GM21360 (cell line): ENCODE data around the gene RERE.

Experiments used
- ATAC-seq: cut with Tn5 transposase; IDR thresholded peaks from one replicate; pipeline ENCODE4 v1.9.1; 2021; ENCODE audit warnings: mild to moderate bottlenecking, moderate library complexity; ENCODE audit not compliant: unreplicated experiment

RERE gene

DNA sequence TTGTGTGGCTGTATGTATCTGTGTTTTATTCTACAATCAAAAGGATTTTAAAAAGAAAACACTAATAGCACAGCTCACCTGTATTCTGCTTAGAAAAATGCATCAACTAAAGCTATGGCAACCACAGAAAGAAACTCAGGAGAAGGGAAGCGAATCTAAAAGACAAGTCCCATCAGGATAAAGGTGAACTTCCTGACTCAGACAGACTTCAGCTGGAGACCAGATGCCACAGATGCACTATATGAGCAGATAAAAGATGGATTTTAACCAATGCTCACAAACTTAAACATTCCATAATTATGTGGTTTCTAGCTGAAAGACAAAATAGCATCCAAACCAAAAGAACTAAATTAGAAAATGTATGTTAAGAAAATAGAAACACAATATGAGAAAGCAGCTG, 231.0 kb downstream of the RERE start:
- ATAC-seq: no peak

DNA sequence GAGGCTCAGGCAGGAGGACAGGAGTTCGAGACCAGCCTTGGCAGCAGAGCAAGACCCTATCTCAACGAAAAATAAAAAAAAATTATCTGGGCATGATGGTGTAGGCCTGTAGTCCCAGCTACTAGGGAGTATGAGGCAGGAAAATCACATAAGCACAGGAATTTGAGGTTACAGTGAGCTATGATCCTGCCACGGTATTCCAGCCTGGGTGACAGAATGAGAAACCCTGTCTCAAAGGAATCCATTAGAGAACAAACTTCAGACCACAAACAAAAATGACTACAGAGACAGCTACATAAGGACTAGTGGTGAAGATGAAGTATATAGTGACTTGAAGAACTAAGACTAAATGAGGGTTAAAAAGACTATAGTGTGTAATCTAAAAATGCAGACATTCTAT, 233.1 kb downstream of the RERE start:
- no peak for ATAC-seq

DNA sequence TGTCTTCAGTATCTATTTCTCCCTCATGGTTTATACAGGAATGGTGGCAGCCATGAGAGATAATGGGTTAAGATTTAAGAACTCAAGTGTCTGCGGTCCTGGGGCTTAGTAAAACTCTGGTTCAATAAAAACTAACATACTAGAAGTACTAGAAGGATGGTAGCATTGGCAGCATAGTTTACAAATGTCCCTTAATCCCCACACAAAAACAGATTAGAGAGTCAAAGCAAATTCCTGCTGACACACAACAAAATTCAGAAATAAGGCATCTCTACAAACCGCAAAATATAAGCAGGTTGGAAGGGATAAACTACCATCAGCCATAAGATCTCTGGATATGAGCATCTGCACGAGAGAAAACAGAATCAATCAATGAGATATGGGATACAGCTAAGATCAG, 234.4 kb downstream of the RERE start:
- ATAC-seq: no peak

DNA sequence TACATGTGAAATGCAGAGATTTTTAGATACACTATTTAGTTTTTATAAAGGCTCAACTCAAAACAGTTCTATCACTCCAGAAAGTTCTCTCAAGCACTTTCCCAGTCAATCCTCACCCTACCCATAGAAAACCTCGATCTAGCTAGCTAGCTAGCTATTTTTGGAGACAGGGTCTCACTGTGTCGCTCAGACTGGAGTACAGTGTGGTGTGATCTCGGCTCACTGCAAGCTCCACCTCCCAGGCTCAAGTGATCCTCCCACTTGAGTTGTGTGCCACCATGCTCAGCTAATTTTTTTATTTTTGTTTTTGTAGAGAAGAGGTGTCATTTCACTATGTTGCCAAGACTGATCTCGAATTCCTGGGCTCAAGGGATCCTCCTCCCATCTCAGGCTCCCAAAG, 236.9 kb downstream of the RERE start:
- ATAC-seq: no peak

DNA sequence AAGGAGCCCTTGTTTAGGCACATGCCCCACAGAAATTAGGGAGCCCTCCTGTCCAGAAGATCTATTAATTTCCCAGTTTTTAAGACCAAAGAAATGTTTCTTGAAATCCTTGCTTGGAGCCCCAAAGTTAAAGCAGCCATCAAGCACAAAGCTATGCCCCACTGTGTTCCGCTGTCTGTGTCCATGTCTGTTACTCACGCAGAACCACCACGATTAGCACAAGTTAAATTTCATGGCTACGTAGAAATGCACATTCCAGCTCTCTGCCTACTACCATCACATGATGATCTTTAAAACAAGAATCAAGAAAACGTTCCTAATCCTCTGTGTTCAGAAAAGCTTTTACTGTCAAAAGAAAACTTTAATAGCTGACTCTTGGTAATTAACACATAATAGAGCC, 238.5 kb downstream of the RERE start:
- ATAC-seq: no peak

DNA sequence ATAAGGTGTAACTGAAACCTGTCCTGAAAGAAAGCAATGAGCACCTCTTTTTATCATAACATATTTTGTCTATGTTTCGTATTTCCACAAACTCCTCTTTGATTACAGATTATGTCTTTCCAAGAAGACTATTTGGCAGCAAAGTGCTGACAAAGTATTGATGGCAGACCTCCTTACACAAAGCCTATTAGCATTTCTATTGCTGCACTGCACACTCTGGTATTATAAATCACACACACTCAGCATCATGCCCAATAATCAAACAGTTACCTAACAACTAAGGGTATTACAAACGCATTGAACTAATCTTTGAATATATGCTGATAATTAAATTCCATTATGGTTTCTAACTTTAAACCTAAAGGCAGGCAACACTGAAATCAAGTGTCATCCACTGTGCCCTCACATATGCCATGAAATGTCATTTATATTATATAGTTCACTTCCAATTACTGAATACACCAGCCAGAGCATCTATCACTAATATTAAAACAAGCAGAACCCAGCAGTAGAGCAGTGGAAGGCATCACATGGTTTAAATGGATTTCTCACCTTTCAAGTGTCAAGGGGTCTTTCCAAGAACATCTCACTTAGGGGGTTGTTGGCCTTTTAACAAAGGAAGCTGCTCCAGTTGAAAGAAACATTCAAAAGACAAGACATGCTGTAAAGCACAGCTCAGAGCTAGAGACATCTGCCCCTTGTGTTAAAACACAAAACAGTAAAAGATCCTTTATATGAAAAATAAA, 239.1 kb downstream of the RERE start:
- no peak for ATAC-seq

DNA sequence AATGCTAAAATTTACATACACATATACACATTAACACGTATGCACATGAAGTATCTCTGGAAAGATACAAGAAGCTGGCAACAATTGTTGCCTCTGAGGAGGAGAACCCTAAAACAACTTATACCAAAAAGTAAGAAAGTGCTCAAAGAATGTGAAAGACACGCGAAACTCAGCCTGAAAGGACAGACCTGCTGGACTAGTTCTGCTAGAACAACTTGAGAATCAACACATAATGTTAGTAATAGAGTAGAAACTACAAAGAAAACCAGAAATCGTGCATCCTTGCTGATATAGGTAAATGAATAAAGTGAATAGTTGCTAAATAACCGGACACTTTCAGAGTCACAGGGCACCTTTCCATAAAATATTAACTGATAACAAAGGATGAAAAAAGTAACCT, 242.5 kb downstream of the RERE start:
- ATAC-seq: no peak

DNA sequence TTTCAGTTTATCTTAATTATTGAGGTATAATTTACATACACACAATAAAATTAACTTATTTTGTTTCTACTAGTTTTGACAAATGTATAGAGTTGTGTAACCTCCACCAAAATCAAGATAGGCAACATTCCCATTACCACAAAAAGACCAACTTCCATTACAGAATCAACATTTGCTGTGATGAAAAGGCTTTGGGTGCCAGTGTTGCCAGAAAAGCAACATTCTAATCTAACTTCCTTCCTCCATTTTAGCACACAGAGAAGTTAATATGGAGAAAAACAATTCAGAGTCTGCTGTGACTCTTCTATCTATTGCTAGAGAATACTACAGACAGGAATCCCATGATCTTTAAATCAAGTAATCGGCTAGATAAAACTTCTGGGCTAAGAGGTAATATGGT, 245.3 kb downstream of the RERE start:
- ATAC-seq: no peak

DNA sequence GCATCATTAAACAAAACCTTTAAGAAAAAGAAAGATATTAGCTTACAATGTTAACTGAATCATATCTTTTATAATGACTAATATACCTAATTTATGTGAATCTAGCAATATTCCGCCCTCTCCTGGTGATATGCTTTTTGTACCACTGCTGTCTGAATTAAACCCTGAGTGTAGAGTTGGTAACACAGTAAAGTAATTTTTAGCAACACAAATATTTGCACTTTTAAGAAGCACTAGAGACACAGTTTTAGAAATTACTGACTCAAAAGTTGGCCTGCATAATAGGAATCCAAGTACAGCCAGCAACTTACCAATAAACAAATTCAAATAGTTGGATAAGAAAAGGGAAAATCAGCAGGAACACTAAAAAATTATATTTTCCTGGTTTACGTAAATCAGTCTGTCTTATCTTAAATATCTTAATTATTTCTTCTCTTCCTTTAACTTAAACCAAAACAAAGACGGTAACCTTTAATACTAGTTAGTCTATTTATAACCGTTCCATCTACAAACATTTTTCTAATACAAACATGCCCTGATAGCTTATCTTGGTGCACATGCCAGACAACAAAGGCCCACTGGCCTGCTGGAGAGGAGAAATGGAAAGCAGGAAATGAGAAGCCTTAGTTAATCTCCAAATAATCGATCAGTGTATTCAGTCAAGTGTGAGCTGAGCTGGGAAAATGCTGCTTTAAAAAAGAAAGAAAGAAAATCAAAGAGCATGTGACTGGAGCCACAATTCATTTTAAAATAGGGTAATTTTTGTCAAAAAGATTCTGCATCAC, 246.0 kb downstream of the RERE start:
- ATAC-seq: no peak

DNA sequence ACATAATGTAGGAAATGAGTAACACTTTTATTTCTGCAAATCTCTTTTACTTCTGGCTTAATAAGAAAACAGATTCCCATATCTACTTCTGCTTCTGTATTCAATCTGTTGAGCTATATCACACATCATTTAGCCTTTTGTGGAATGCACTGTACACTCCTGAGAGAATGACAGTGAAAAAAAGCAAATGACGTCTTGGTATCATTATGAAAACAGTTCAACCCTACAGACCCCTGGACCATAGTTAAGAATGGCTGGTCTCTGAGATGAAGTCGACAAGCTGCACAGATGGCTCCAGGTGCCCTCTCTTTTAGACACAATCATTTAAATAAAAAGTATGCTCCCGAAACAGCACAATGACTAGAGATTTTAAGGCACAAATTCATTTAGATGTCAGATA, 247.0 kb downstream of the RERE start:
- ATAC-seq: no peak

DNA sequence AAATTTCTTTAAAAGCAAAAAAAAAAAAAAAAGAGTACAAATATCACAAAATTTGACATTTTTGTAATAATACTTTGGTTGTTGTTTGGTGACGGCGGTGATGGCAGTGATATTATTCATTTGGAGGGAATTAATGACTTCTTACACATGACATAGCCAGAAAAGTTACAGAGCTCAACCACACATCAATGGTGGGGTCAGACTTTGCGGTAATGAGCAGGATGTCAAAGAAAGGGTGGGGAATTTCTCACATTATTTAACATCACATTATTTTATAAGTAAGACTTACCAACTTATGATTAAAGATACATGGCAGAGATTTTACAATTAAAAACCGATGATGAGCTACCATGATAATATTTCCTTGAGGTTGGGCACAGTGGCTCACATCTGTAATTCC, 248.2 kb downstream of the RERE start:
- ATAC-seq: no peak

DNA sequence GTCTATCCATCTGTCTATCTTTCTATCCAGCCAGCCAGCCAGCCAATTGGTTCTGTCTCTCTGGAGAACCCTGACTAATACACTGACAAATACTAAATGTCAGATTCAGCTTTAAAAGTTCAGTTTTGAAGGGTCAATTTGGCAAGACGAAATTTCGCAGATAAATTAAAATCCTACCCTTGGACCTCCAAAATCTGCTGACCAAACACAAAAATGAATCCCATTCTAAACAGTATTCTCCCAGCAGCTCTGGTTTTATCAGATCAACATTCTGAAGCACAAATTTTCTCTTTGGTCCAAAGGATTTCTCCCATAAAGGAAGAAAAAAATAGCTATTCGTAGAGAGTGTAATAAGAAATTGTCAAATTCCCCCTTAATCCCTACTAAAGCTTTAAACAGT, 248.6 kb downstream of the RERE start:
- ATAC-seq: no peak

DNA sequence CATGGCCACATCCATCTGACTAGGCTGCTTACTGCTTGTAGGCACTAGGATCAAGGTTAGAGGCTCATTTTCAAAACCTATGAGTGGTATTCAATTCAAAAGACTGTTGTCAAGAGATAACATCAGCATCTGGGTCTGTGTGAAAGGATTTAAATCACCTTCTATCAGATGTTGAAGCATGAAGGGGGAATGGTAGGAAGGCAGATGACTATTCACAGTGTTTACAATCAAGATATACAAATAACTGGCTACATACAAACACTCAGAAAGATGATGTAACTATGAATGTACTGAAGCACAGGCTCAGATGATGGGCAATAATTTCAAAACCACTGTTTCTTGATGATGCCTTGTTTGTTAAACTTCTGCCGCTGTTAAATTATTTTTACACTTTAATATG, 250.3 kb downstream of the RERE start:
- no peak for ATAC-seq

DNA sequence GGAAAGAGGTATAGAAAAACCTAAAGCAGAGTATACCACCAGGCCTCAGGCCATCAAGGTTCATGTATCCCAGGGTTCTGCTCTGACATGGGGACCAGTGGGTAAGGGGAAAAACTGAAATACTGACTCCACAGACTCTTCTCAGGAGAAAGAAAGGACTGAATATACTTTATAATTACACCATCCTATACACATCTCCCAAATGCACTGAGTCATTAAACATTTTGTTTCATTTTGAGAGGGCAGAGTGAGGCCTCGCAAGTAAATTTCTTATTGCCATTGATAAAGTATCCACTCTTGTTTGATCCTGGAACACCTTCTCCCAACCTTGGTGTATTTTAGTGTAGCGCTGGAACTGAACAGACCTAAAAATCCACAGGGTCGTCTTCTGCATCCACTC, 251.6 kb downstream of the RERE start:
- no peak for ATAC-seq

DNA sequence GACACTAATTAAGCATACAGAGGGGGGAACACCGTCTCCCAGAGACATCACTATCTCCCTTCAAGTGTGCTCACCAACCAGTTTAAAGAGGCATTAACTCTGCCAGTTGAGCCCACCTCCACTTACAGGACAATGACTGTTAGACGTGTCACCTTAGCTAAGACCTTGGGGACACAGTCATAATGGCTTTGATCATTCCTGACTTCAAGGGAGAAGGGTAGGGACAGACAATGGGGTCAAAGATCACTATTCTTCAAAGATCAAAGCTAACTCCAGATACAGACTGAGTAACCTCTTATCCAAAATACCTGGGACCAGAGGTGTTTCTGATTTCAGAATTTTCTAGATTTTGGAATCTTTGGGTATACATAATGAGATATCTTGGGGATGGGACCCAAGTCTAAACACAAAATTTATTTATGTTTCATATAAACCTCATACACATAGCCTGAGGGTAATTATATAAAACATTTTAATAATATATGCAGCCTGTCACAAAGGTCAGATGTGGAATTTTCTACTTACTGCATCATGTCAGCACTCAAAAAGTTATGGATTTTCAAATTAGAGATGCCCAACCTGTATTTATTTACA, 253.4 kb downstream of the RERE start:
- ATAC-seq: no peak

DNA sequence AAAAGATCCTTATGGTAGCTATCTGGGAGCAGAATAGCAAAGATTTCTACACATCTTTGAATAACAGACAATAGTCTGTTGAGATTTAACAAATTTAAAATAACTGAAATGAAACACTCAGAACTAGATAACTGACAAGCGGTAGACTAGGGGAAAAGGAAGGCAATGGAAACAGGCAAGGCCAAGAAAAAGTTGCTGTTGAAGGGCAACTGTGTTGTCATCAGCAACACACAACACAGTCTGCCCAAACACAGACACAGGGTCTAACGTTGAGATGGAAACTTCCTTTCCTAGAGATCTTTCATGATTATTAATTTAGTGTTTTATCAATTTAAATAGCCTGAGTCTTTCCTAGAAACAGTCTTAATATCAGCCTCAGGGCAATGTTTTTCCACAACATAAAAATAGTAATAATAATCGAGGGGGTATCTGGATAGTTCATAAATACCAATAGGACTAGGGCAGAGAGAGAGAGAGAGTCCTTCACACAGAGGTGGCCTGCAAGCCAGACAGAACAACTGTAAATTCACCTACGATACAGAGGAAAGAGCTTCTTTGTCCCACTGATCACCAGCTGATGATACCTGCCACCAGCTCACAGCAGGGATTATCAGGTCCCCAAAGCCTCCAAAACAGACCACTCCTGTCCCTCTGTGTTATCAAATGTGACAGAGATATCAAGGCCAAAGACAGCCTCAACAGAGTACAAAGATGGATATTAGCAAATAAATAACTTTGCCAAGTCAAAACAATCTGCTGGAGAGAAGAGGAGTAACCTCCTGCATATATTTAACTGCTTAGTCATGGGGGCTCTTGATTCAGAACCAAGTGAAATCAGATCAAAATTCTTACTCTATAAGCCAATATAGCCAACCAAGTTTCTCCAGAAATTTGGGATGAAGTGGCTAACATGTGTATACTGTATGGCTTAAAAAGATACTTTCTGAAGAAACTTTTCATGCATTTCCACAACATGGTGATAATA, 254.3 kb downstream of the RERE start:
- no peak for ATAC-seq

DNA sequence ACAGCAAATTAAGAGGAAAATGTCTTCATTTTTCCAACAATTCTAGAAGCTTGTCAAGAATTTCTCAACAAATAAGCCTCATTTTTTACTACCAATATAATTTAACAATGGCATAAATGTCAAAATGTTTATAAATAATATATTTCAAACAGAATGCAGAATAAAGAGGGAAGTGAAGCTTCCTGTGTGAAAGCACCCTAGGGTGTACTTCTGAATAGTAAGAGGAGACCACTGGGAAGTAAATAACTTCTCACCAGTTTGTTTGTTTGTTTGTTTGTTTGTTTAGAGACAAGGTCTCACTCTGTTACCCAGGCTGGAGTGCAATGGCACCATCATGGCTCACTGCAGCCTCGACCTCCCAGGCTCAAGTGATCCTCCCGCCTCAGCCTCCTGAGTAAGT, 255.2 kb downstream of the RERE start:
- ATAC-seq: no peak

DNA sequence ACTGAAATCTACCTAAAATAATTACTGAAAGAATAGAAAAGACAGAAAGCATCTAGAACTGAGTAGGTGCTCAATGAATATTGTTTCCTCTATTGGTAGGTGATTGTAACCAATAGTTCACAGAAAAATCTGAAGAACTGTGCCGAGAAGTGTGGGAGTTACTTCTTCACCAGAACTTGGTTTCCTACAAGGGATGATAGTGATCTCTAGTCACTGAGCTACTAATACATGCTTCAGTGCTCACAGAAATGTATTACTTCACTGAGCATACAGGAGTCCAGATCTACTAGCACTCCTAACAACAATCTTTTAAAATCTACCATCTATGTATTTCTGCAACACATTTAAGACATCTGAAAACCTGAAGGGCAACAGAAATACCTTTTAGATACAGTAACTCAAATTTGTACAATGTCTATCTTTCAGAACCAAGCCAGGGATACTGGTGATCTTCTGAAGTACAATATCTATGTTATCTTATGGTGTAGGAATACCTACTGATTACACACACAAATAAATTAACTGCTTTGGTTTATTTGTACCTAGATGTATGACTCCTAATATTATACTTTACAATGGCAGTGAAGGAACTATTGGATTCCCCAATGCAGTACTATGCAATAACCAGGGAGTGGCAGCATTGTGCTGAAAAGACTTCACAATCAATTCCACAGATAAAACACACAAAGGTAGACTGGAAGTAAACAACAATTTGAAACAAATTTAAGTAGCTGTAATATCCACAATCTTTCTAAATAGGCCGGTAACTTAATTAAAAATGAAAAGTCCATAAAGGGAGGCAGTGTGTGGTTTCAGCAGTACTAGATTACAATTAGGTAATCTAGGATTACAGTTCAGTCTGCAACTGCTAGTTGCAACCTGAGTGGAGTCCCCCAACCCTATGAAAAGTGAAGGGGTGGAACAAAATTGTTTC, 256.6 kb downstream of the RERE start:
- ATAC-seq: no peak

DNA sequence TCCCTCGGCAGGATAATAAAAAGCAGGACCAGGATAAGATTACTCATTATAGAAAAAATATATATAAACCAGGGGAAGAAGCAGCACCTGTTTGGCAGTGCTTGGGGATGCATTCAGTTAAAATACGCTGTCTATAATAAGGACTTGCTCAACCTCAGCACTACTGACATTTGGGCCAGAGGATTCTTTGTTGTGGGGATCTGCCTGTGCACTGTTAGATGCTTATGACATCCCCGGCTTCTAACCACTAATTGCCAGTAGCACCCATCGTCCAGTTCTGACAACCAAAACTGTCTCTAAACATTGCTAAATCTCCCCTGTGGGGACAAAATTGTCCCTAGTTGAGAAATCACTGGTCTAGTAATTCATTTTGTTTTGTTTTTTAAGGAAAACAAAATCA, 257.4 kb downstream of the RERE start:
- ATAC-seq: no peak

DNA sequence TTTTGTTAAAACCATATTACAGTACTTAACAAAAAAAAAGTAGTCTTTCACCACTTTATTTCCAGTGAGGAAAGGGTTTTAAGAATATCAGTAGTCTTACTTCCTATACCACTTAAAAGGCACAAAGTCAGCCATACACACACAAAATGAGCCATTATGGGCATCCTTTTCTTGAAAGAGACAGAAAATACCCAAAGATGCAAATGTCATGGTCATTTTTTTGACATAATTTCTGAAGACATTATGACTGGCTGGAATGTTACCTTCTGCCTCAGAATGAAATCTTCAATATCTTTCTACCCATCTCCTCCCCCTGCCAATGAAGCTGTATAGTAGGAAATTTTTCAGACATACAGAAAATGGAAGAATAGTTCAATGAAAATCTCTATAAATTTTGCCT, 261.9 kb downstream of the RERE start:
- no peak for ATAC-seq
